Peyer's patch (tissue), 4 donors: ENCODE results near the gene ZBTB46.

Source experiments
- POLR2A ChIP-seq, 2 donors: fragments of 450-650 bp; IDR thresholded peaks; one replicate each; pipeline ENCODE4 v1.5.1; 2017; ENCODE audit warnings: antibody characterized with exemption in 2 of 2, mild to moderate bottlenecking in 2 of 2, moderate library complexity in 2 of 2
- TF ChIP-seq, protein P1 (sequence below), 6 experiments: fragments of 450-650 bp in 4 of 6; fragments of 200-600 bp in 2 of 6; sonication (generic) in 1 of 6; IDR thresholded peaks; one replicate each; pipeline ENCODE4 v1.5.1; 2017 to 2019; ENCODE audit warnings: antibody characterized with exemption in 6 of 6, mild to moderate bottlenecking in 3 of 6, moderate library complexity in 1 of 6

DNA sequence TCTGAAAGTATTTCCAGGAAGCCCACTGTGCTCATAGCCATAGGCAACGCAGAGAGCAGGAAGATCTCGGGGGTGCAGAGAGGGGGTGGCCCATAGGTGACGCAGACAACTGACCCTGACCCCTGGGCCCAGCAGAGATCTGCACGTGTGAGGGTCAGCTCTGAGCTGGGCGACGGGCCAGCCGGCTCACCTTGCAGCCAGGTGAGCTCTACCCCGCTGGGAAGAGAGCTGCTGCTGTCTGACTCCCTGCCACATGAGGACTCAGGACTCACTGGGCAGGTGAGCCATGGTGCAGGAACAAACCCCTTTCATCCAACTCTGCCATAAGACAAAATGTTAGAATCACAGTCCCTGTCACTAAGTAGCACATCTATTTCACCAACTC is 19.6 kb downstream of the ZBTB46 start:
- TF ChIP-seq, protein P1, sequence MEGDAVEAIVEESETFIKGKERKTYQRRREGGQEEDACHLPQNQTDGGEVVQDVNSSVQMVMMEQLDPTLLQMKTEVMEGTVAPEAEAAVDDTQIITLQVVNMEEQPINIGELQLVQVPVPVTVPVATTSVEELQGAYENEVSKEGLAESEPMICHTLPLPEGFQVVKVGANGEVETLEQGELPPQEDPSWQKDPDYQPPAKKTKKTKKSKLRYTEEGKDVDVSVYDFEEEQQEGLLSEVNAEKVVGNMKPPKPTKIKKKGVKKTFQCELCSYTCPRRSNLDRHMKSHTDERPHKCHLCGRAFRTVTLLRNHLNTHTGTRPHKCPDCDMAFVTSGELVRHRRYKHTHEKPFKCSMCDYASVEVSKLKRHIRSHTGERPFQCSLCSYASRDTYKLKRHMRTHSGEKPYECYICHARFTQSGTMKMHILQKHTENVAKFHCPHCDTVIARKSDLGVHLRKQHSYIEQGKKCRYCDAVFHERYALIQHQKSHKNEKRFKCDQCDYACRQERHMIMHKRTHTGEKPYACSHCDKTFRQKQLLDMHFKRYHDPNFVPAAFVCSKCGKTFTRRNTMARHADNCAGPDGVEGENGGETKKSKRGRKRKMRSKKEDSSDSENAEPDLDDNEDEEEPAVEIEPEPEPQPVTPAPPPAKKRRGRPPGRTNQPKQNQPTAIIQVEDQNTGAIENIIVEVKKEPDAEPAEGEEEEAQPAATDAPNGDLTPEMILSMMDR (IDR thresholded peaks at IDR 0.05) = no peak
- TF ChIP-seq POLR2A (IDR thresholded peaks at IDR 0.05) = no peak
